Activated naive CD8-positive, alpha-beta T cell treated with anti-CD3 and anti-CD28 coated beads for 36 hours (primary cell): Measurements from ENCODE around the gene CUL9. TPM values are rescaled to one million over a fixed set of nuclear protein-coding genes. Genes with fewer than 3 reads are reported as not detected.

Source experiments
- DNase-seq: peaks from one replicate; pipeline ENCODE4 v3.0.0; 2021
- H3K27ac Mint-ChIP-seq: one replicate; pipeline ENCODE4 v1.8.0; 2022; ENCODE audit warnings: mild to moderate bottlenecking, moderate library complexity, mixed read lengths
- H3K27me3 Mint-ChIP-seq: one replicate; pipeline ENCODE4 v1.8.0; 2022; ENCODE audit warnings: mild to moderate bottlenecking, mixed read lengths
- H3K36me3 Mint-ChIP-seq: one replicate; pipeline ENCODE4 v1.8.0; 2021; ENCODE audit warnings: mild to moderate bottlenecking, mixed read lengths
- H3K4me1 Mint-ChIP-seq: one replicate; pipeline ENCODE4 v1.8.0; 2021; ENCODE audit warnings: mixed read lengths
- H3K4me3 Mint-ChIP-seq: one replicate; pipeline ENCODE4 v1.8.0; 2022; ENCODE audit warnings: mild to moderate bottlenecking, moderate library complexity, mixed read lengths
- H3K9me3 Mint-ChIP-seq: one replicate; pipeline ENCODE4 v1.8.0; 2022; ENCODE audit warnings: mixed read lengths
- total RNA-seq, 2 experiments: library from RNA; stranded (reverse); gene quantifications; one replicate each; pipeline ENCODE4 v1.2.3, GENCODE V29; 2021

The CUL9 gene
- total RNA-seq, 2 experiments from 2014 or later, result 31.3 to 31.5 TPM

- Mint-ChIP-seq H3K9me3 (no peaks in the 10 kb centered on the region), H3K27ac (peak overlapping the region; percentile 81), H3K4me3 (peak overlapping the region; percentile 78), H3K36me3 (no peaks in the 10 kb centered on the region), H3K27me3 (peaks cover 12% of the 10 kb centered on the region), H3K4me1 (peaks cover 26% of the 10 kb centered on the region)
- peak; percentile 28 for DNase-seq
Measured at GRCh38 chr6:43246301-43247113, 64.5 kb downstream of the CUL9 start.

- Mint-ChIP-seq H3K4me3 (peak overlapping the region; percentile 78), H3K36me3 (no peaks in the 10 kb centered on the region), H3K27me3 (peaks cover 20% of the 10 kb centered on the region), H3K9me3 (no peaks in the 10 kb centered on the region), H3K4me1 (peaks cover 29% of the 10 kb centered on the region), H3K27ac (peak overlapping the region; percentile 81)
- peak; percentile 89 for DNase-seq
Measured at GRCh38 chr6:43247114-43247999, 65.4 kb downstream of the CUL9 start.

- no peak overlapping the region for H3K4me3 Mint-ChIP-seq
- H3K4me1 Mint-ChIP-seq, result peaks cover 29% of the 10 kb centered on the region
- peak overlapping the region; percentile 81 for H3K27ac Mint-ChIP-seq
- H3K27me3 Mint-ChIP-seq, result peaks cover 26% of the 10 kb centered on the region
- H3K9me3 Mint-ChIP-seq, result no peaks in the 10 kb centered on the region
- no peak for DNase-seq
- H3K36me3 Mint-ChIP-seq, result no peaks in the 10 kb centered on the region
Measured at GRCh38 chr6:43248101-43248500, 66.1 kb downstream of the CUL9 start.

GRCh38 chr6:43248791-43249190, 66.8 kb downstream of the CUL9 start:
- DNase-seq, result no peak
- Mint-ChIP-seq H3K36me3 (no peaks in the 10 kb centered on the region), H3K4me1 (peaks cover 29% of the 10 kb centered on the region), H3K4me3 (no peak overlapping the region), H3K9me3 (no peaks in the 10 kb centered on the region), H3K27ac (no peak overlapping the region), H3K27me3 (peaks cover 28% of the 10 kb centered on the region)

- DNase-seq, result no peak
- Mint-ChIP-seq H3K27me3 (peaks cover 28% of the 10 kb centered on the region), H3K27ac (no peak overlapping the region), H3K9me3 (no peaks in the 10 kb centered on the region), H3K4me3 (peak overlapping the region; percentile 5), H3K36me3 (no peaks in the 10 kb centered on the region), H3K4me1 (peaks cover 29% of the 10 kb centered on the region)
Measured at GRCh38 chr6:43250992-43251373, 69.0 kb downstream of the CUL9 start.

- Mint-ChIP-seq H3K4me1 (peaks cover 20% of the 10 kb centered on the region), H3K27ac (no peak overlapping the region), H3K4me3 (no peak overlapping the region), H3K27me3 (peaks cover 36% of the 10 kb centered on the region), H3K36me3 (no peaks in the 10 kb centered on the region), H3K9me3 (no peaks in the 10 kb centered on the region)
- DNase-seq, result no peak
Measured at GRCh38 chr6:43253401-43253800, 71.4 kb downstream of the CUL9 start.

GRCh38 chr6:43254138-43254817, 72.3 kb downstream of the CUL9 start:
- peaks cover 20% of the 10 kb centered on the region for H3K4me1 Mint-ChIP-seq

GRCh38 chr6:43254846-43255245, 72.8 kb downstream of the CUL9 start:
- Mint-ChIP-seq H3K36me3 (no peaks in the 10 kb centered on the region), H3K9me3 (no peaks in the 10 kb centered on the region), H3K4me3 (no peak overlapping the region), H3K27ac (peak overlapping the region; percentile 21), H3K4me1 (peaks cover 20% of the 10 kb centered on the region), H3K27me3 (peaks cover 36% of the 10 kb centered on the region)
- no peak for DNase-seq

More at GRCh38 chr6:43254138-43254817, 72.3 kb downstream of the CUL9 start:
- Mint-ChIP-seq H3K9me3 (no peaks in the 10 kb centered on the region), H3K27ac (no peak overlapping the region), H3K4me3 (no peak overlapping the region), H3K36me3 (no peaks in the 10 kb centered on the region), H3K27me3 (peaks cover 36% of the 10 kb centered on the region)
- no peak for DNase-seq

- H3K27ac Mint-ChIP-seq, result no peak overlapping the region
- no peaks in the 10 kb centered on the region for H3K9me3 Mint-ChIP-seq
- H3K36me3 Mint-ChIP-seq, result no peaks in the 10 kb centered on the region
Measured at GRCh38 chr6:43255408-43256054, 73.5 kb downstream of the CUL9 start.

GRCh38 chr6:43256670-43257366, 74.8 kb downstream of the CUL9 start:
- Mint-ChIP-seq H3K27me3 (peaks cover 21% of the 10 kb centered on the region), H3K4me3 (no peak overlapping the region), H3K27ac (no peak overlapping the region), H3K36me3 (no peaks in the 10 kb centered on the region), H3K4me1 (peaks cover 8% of the 10 kb centered on the region), H3K9me3 (no peaks in the 10 kb centered on the region)
- no peak for DNase-seq

More at GRCh38 chr6:43255408-43256054, 73.5 kb downstream of the CUL9 start:
- no peak for DNase-seq
- peaks cover 34% of the 10 kb centered on the region for H3K27me3 Mint-ChIP-seq
- peaks cover 20% of the 10 kb centered on the region for H3K4me1 Mint-ChIP-seq
- H3K4me3 Mint-ChIP-seq, result no peak overlapping the region

GRCh38 chr6:43257367-43258145, 75.6 kb downstream of the CUL9 start:
- H3K27ac Mint-ChIP-seq, result peak overlapping the region; percentile 4

GRCh38 chr6:43258180-43258579, 76.2 kb downstream of the CUL9 start:
- no peaks in the 10 kb centered on the region for H3K36me3 Mint-ChIP-seq
- H3K27me3 Mint-ChIP-seq, result peaks cover 9% of the 10 kb centered on the region
- H3K4me3 Mint-ChIP-seq, result no peak overlapping the region
- no peaks in the 10 kb centered on the region for H3K9me3 Mint-ChIP-seq
- peaks cover 7% of the 10 kb centered on the region for H3K4me1 Mint-ChIP-seq
- H3K27ac Mint-ChIP-seq, result no peak overlapping the region
- DNase-seq, result no peak

More at GRCh38 chr6:43257367-43258145, 75.6 kb downstream of the CUL9 start:
- Mint-ChIP-seq H3K27me3 (peaks cover 15% of the 10 kb centered on the region), H3K4me1 (peaks cover 7% of the 10 kb centered on the region), H3K36me3 (no peaks in the 10 kb centered on the region), H3K9me3 (no peaks in the 10 kb centered on the region), H3K4me3 (no peak overlapping the region)
- DNase-seq, result peak; percentile 38
